Measurements from ENCODE around the gene ATMIN.

The ATMIN gene

DNA sequence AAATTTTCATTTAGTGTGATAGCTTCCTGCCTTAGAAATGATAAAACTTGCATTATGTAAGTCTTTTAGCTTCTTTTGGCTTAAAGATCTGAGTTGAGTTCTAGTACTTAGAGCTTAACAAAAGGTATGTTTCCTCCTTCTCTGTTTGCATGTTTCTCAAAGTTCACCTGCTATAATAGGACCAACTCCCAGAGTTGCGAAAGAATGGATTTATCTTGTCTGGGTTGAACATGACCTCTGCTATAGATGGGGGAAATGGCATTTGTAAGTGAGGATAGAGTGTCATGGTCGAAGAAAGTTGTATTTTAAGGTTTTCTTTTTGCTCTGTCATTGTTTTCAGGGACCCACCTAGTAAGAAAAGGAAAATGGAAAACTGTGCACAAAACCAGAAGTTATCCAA, 7.2 kb downstream of the ATMIN start:
- H3K4me3 ChIP-seq (ENCODE audit: low read depth, low read length, poor library complexity, severe bottlenecking): no peak overlapping the region
- H3K9me3 ChIP-seq (ENCODE audit: low read length): no peaks in the 10 kb centered on the region
- H3K9ac ChIP-seq (ENCODE audit: low read length): no peak overlapping the region
- H3K79me2 ChIP-seq (ENCODE audit: insufficient read depth, low read length): no peaks in the 10 kb centered on the region; the same call in 1 of the 2 replicates
- no peak overlapping the region for H3K27ac ChIP-seq (ENCODE audit: low read depth, low read length, poor library complexity, severe bottlenecking)
- H3K4me1 ChIP-seq (ENCODE audit: insufficient read depth, low read length, severe bottlenecking): no peaks in the 10 kb centered on the region
- TF ChIP-seq EZH2 (IDR thresholded peaks at IDR 0.05; ENCODE audit: borderline replicate concordance, low read length): no peak
- TF ChIP-seq, protein P1, sequence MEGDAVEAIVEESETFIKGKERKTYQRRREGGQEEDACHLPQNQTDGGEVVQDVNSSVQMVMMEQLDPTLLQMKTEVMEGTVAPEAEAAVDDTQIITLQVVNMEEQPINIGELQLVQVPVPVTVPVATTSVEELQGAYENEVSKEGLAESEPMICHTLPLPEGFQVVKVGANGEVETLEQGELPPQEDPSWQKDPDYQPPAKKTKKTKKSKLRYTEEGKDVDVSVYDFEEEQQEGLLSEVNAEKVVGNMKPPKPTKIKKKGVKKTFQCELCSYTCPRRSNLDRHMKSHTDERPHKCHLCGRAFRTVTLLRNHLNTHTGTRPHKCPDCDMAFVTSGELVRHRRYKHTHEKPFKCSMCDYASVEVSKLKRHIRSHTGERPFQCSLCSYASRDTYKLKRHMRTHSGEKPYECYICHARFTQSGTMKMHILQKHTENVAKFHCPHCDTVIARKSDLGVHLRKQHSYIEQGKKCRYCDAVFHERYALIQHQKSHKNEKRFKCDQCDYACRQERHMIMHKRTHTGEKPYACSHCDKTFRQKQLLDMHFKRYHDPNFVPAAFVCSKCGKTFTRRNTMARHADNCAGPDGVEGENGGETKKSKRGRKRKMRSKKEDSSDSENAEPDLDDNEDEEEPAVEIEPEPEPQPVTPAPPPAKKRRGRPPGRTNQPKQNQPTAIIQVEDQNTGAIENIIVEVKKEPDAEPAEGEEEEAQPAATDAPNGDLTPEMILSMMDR (IDR thresholded peaks at IDR 0.05; ENCODE audit: low read length): no peak
- H3K4me2 ChIP-seq (ENCODE audit: low read length): no peak overlapping the region
- H3K27me3 ChIP-seq (ENCODE audit: insufficient read depth, low read length): no peaks in the 10 kb centered on the region
- H4K20me1 ChIP-seq (ENCODE audit: insufficient read depth, low read length): no peaks in the 10 kb centered on the region
- H2AFZ ChIP-seq (ENCODE audit: low read length): no peak overlapping the region
- no peaks in the 10 kb centered on the region for H3K9me2 ChIP-seq (ENCODE audit: low read depth, low read length)
- H3F3A ChIP-seq (ENCODE audit: insufficient read depth, low read length): no peaks in the 10 kb centered on the region
- H3K36me3 ChIP-seq (ENCODE audit: insufficient read depth, low read length): peaks cover 64% of the 10 kb centered on the region

- H3K27me3 ChIP-seq (ENCODE audit: insufficient read depth, low read length): no peaks in the 10 kb centered on the region
- no peak overlapping the region for H2AFZ ChIP-seq (ENCODE audit: low read length)
- H3K4me3 ChIP-seq (ENCODE audit: low read depth, low read length, poor library complexity, severe bottlenecking): no peak overlapping the region
- no peaks in the 10 kb centered on the region for H3F3A ChIP-seq (ENCODE audit: insufficient read depth, low read length)
- no peak overlapping the region for H3K4me2 ChIP-seq (ENCODE audit: low read length)
- peaks cover 5% of the 10 kb centered on the region; the same call in 1 of the 2 replicates for H3K9me3 ChIP-seq (ENCODE audit: low read length)
- H4K20me1 ChIP-seq (ENCODE audit: insufficient read depth, low read length): no peaks in the 10 kb centered on the region
- no peak overlapping the region for H3K9ac ChIP-seq (ENCODE audit: low read length)
- no peaks in the 10 kb centered on the region for H3K79me2 ChIP-seq (ENCODE audit: insufficient read depth, low read length)
- no peak overlapping the region for H3K27ac ChIP-seq (ENCODE audit: low read depth, low read length, poor library complexity, severe bottlenecking)
- H3K36me3 ChIP-seq (ENCODE audit: insufficient read depth, low read length): no peaks in the 10 kb centered on the region
- TF ChIP-seq, protein P1 (IDR thresholded peaks at IDR 0.05; ENCODE audit: low read length): no peak
- no peak for TF ChIP-seq EZH2 (IDR thresholded peaks at IDR 0.05; ENCODE audit: borderline replicate concordance, low read length)
- H3K9me2 ChIP-seq (ENCODE audit: low read depth, low read length): no peaks in the 10 kb centered on the region
- H3K4me1 ChIP-seq (ENCODE audit: insufficient read depth, low read length, severe bottlenecking): no peaks in the 10 kb centered on the region
Observed at GRCh38 chr16:81053761-81054160, 18.1 kb downstream of the ATMIN start.

DNA sequence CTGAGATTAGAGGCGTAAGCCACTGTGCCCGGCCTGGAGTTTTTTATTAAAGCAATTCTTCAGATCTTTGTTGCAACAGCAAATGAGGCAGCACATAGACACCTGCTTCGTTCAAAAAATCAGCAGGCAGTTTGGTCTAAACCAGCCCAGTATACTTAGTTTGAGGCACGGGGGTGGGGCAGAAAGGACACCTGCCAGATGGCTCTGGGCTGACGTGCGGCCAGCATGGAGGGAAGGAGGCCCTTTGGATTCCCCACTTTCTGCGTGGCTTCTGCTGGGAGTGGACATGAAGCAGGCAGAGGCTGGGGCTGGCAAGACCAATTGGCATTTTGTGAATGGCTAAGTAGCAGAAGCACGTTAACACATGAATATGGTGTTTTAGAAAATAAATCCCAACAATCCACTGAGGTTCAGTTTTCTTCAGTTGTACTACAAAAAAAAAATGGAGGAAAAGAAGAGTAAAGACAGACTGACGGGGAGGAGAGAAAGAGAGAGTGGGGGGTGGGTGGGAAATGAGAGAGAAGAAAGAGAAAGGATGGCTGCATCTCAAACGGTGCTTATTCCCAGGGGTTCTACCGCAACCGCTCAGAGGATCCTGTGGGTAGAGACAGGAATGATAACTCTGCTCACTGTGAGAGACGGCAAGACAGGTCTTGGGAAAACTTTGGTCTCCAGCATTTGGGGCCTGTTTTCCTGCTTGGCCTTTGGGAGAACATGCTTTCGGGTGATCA, 25.1 kb downstream of the ATMIN start:
- no peaks in the 10 kb centered on the region for H3K4me1 ChIP-seq (ENCODE audit: insufficient read depth, low read length, severe bottlenecking)
- H3K4me2 ChIP-seq (ENCODE audit: low read length): no peak overlapping the region
- no peak overlapping the region for H3K4me3 ChIP-seq (ENCODE audit: low read depth, low read length, poor library complexity, severe bottlenecking)
- H3K79me2 ChIP-seq (ENCODE audit: insufficient read depth, low read length): no peaks in the 10 kb centered on the region
- no peaks in the 10 kb centered on the region for H3K9me3 ChIP-seq (ENCODE audit: low read length)
- H3K9me2 ChIP-seq (ENCODE audit: low read depth, low read length): no peaks in the 10 kb centered on the region
- no peak overlapping the region for H2AFZ ChIP-seq (ENCODE audit: low read length)
- no peaks in the 10 kb centered on the region for H3F3A ChIP-seq (ENCODE audit: insufficient read depth, low read length)
- H3K27ac ChIP-seq (ENCODE audit: low read depth, low read length, poor library complexity, severe bottlenecking): no peak overlapping the region
- TF ChIP-seq, protein P1 (IDR thresholded peaks at IDR 0.05; ENCODE audit: low read length): no peak
- no peaks in the 10 kb centered on the region for H4K20me1 ChIP-seq (ENCODE audit: insufficient read depth, low read length)
- H3K27me3 ChIP-seq (ENCODE audit: insufficient read depth, low read length): no peaks in the 10 kb centered on the region
- H3K36me3 ChIP-seq (ENCODE audit: insufficient read depth, low read length): no peaks in the 10 kb centered on the region
- H3K9ac ChIP-seq (ENCODE audit: low read length): no peak overlapping the region

Data from OCI-LY1 (cell line).